Sigmoid colon (tissue), 7 donors: ENCODE data around the gene AHI1. TPM values are rescaled to one million over a fixed set of nuclear protein-coding genes. Genes with fewer than 3 reads are reported as not detected.
"Not testable (repeated sequence)": the region's sequence is repeated elsewhere in the genome, so short reads cannot be mapped to it uniquely, and the experiment has no call there.

Experiments
- DNase-seq: peaks from one replicate; pipeline ENCODE4 v3.0.0-alpha.2; 2019
- H3K27ac ChIP-seq, 4 donors: fragments of 200-600 bp; sonication (generic); one replicate each; pipeline ENCODE4 v1.5.1; 2016 to 2019; ENCODE audit warnings: mild to moderate bottlenecking in 1 of 4
- H3K27me3 ChIP-seq, 3 donors: fragments of 200-600 bp; sonication (generic); one replicate each; pipeline ENCODE4 v1.5.1; 2019; ENCODE audit warnings: mild to moderate bottlenecking in 1 of 3
- H3K36me3 ChIP-seq, 4 donors: fragments of 200-600 bp; sonication (generic); one replicate each; pipeline ENCODE4 v1.5.1; 2016 to 2019
- H3K4me1 ChIP-seq, 4 donors: fragments of 200-600 bp; sonication (generic); one replicate each; pipeline ENCODE4 v1.5.1; 2017 to 2019
- H3K4me3 ChIP-seq, 4 donors: fragments of 200-600 bp; sonication (generic); one replicate each; pipeline ENCODE4 v1.5.1; 2017 to 2019; ENCODE audit warnings: mild to moderate bottlenecking in 2 of 4, moderate library complexity in 1 of 4
- H3K9me3 ChIP-seq, 4 donors: fragments of 200-600 bp in 3 of 4; sonication (generic) in 3 of 4; one replicate each; pipeline versions ENCODE4 v1.5.1 to v1.6.1; 2013 to 2019
- EP300 ChIP-seq, 4 donors: sonication (generic); formaldehyde crosslinking; IDR thresholded peaks; one replicate each; pipeline ENCODE4 v1.6.1; 2017; ENCODE audit warnings: antibody characterized with exemption in 4 of 4
- POLR2A ChIP-seq, 2 donors: fragments of 450-650 bp; IDR thresholded peaks; one replicate each; pipeline ENCODE4 v1.6.1; 2016; ENCODE audit warnings: antibody characterized with exemption in 2 of 2, mild to moderate bottlenecking in 2 of 2, moderate library complexity in 2 of 2
- POLR2AphosphoS5 ChIP-seq, 4 donors: sonication (generic); formaldehyde crosslinking; IDR thresholded peaks; one replicate each; pipeline ENCODE4 v1.6.1; 2017; ENCODE audit warnings: antibody characterized with exemption in 4 of 4
- WGBS, 2 donors: extraction: QIAGEN DNeasy Blood & Tissue Kit; methylation state at CpG; one replicate each; pipeline ENCODE4 v1.1.7; 2013; 5-methylcytosine and 5-hydroxymethylcytosine counted together
- intact Hi-C: fragments of 100-400 bp; cut with DNase I; formaldehyde crosslinking; loops from one replicate; pipeline ENCODE4 v1.15.1; 2023
- polyA plus RNA-seq, 3 donors: library from polyadenylated mRNA; stranded (reverse); fragments of 200-250 nt; gene quantifications; one replicate each; pipeline ENCODE4 v1.2.3, GENCODE V29; 2013
- total RNA-seq, 4 donors: library from RNA; depleted of rRNA; stranded (reverse); fragments of >200 nt; gene quantifications; one replicate each; pipeline ENCODE4 v1.1.0, GENCODE V29; 2016
- TF ChIP-seq, protein P1 (sequence below), 4 experiments: fragments of 450-650 bp in 3 of 4; fragments of 200-600 bp in 1 of 4; IDR thresholded peaks; one replicate each; pipeline ENCODE4 v1.5.1; 2016 to 2019; ENCODE audit warnings: antibody characterized with exemption in 4 of 4, mild to moderate bottlenecking in 3 of 4, moderate library complexity in 2 of 4
- donor health status: healthy with polysubstance abuse.
- donor health status: Bipolar disorder and iron deficiency.
- donor health status: healthy.

Gene AHI1
- total and polyA plus RNA-seq, 7 donors: 4.2 to 47.1 (median 25.8) TPM

DNA sequence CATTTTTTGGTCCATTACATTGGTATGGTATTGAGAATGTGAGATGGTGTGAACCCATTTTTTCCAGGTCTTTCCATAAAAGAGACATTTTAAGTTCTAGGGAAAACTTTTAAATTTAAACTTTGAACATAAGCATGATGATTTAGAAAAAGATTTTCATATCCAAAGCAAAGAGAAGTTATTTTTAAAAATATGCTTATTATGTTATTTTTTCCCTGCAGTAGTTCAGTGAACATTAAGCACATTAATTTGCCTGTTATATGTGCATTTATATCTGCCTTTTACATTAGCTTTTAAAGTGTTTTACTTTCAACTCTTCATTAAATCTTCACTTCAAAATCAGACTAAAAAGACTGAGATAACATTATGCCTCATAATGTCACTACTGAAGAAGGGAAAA, 116.7 kb downstream of the AHI1 start:
- Histone ChIP-seq H3K27ac (no peak overlapping the region), H3K4me3 (no peak overlapping the region), H3K9me3 (no peaks in the 10 kb centered on the region), H3K36me3 (no peaks in the 10 kb centered on the region), H3K27me3 (no peaks in the 10 kb centered on the region), H3K4me1 (no peaks in the 10 kb centered on the region)
- intact Hi-C loops: no loop called here
- no peak for DNase-seq
- TF ChIP-seq POLR2A (IDR thresholded peaks at IDR 0.05) (no peak), POLR2AphosphoS5 (IDR thresholded peaks at IDR 0.05) (no peak), EP300 (IDR thresholded peaks at IDR 0.05) (no peak)
- TF ChIP-seq, protein P1, sequence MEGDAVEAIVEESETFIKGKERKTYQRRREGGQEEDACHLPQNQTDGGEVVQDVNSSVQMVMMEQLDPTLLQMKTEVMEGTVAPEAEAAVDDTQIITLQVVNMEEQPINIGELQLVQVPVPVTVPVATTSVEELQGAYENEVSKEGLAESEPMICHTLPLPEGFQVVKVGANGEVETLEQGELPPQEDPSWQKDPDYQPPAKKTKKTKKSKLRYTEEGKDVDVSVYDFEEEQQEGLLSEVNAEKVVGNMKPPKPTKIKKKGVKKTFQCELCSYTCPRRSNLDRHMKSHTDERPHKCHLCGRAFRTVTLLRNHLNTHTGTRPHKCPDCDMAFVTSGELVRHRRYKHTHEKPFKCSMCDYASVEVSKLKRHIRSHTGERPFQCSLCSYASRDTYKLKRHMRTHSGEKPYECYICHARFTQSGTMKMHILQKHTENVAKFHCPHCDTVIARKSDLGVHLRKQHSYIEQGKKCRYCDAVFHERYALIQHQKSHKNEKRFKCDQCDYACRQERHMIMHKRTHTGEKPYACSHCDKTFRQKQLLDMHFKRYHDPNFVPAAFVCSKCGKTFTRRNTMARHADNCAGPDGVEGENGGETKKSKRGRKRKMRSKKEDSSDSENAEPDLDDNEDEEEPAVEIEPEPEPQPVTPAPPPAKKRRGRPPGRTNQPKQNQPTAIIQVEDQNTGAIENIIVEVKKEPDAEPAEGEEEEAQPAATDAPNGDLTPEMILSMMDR (IDR thresholded peaks at IDR 0.05): no peak

DNA sequence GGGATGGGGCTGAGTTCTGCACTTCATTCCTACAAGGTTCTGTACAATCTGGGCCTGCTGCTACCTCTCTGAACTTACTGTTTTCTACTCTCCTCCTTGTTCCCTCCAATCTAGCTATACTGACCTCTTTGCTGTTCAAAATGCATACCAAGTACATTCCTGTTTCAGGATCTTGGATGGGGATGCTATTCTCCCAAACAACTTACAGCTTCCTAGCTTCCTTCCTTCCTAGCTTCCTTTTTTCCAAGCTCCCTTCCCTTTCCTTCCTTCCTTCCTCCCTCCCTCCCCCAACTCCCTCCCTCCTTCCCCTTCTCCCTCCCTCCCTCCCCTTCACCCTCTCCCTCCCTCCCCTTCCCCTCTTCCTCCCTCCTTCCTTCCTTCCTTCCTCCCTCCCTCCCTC, 117.9 kb downstream of the AHI1 start:
- intact Hi-C loops: no loop called here
- H3K9me3 ChIP-seq: no peaks in the 10 kb centered on the region
- no peaks in the 10 kb centered on the region for H3K36me3 ChIP-seq
- DNase-seq: no peak
- no peaks in the 10 kb centered on the region for H3K4me1 ChIP-seq
- no peaks in the 10 kb centered on the region for H3K27me3 ChIP-seq
- no peak overlapping the region for H3K27ac ChIP-seq
- no peak overlapping the region for H3K4me3 ChIP-seq
- TF ChIP-seq EP300 (IDR thresholded peaks at IDR 0.05) (no peak), POLR2A (IDR thresholded peaks at IDR 0.05) (no peak)
- TF ChIP-seq, protein P1 (IDR thresholded peaks at IDR 0.05): no peak

DNA sequence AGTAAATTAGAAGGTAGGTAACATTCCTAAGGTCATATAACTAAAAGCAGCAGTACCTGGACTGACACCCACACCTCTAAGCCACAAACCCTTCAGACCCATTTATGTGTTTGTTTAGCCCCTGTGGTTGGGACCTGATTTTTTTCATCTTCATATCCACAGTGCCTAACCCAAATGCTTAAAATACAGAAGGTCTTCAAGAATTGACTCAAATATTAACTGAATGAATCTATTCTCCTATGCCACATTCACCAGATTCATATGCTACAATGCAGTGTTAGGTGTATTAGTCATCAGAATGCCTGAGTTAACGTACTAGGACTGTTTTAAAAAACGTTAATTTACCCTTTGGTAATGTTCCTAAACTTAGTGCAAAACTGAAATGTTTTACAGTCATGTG, 124.8 kb downstream of the AHI1 start:
- intact Hi-C loops: no loop called here
- 87 to 90% methylated on average over 2 of the region's 2 CpGs for WGBS, 2 donors
- Histone ChIP-seq H3K27ac (no peak overlapping the region), H3K9me3 (no peaks in the 10 kb centered on the region), H3K36me3 (no peaks in the 10 kb centered on the region), H3K27me3 (no peaks in the 10 kb centered on the region), H3K4me3 (no peak overlapping the region), H3K4me1 (no peaks in the 10 kb centered on the region)
- TF ChIP-seq EP300 (IDR thresholded peaks at IDR 0.05) (no peak), POLR2A (IDR thresholded peaks at IDR 0.05) (no peak), POLR2AphosphoS5 (IDR thresholded peaks at IDR 0.05) (no peak)
- no peak for DNase-seq

DNA sequence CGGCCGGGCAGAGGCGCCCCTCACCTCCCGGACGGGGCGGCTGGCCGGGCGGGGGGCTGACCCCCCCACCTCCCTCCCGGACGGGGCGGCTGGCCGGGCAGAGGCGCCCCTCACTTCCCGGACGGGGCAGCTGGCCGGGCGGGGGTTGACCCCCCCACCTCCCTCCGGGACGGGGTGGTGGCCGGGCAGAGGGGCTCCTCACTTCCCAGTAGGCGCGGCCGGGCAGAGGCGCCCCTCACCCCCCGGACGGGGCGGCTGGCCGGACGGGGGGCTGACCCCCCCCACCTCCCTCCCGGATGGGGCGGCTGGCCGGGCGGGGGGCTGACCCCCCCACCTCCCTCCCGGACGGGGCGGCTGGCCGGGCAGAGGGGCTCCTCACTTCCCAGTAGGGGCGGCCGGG, 133.9 kb downstream of the AHI1 start:
- 95 to 96% methylated on average over 27 to 30 of the region's 39 CpGs for WGBS, 2 donors
- intact Hi-C loops, H3K27ac ChIP-seq: not testable (repeated sequence)

DNA sequence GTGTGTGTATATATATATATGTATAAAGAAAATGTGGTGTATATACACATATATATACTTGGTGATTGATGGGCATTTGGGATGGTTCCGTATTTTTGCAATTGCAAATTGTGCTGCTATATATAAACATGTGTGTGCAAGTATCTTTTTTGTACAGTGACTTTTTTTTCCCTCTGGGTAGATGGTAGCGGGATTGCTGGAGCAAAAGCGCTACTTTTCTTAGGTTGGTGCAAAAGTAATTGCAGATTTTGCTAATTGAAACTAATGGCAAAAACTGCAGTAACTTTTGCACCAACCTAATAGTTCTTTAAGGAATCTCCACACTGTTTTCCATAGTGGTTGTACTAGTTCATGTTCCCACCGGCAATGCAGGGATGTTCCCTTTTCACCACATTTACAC, 135.4 kb downstream of the AHI1 start:
- H3K9me3 ChIP-seq: peaks cover 0 to 3% (median 0%) of the 10 kb centered on the region in 4 donors
- no peak overlapping the region for H3K27ac ChIP-seq
- H3K4me1 ChIP-seq: no peaks in the 10 kb centered on the region
- no peak for DNase-seq
- intact Hi-C loops: no loop called here
- 98 to 100% methylated on average over 4 of the region's 4 CpGs for WGBS, 2 donors
- TF ChIP-seq POLR2A (IDR thresholded peaks at IDR 0.05) (no peak), POLR2AphosphoS5 (IDR thresholded peaks at IDR 0.05) (no peak), EP300 (IDR thresholded peaks at IDR 0.05) (no peak)
- TF ChIP-seq, protein P1 (IDR thresholded peaks at IDR 0.05): no peak
- no peaks in the 10 kb centered on the region for H3K27me3 ChIP-seq
- no peak overlapping the region for H3K4me3 ChIP-seq
- peaks cover 0 to 6% (median 0%) of the 10 kb centered on the region in 4 donors for H3K36me3 ChIP-seq

More for the DNA sequence above, 133.9 kb downstream of the AHI1 start:
- DNase-seq, H3K4me1 ChIP-seq, H3K9me3 ChIP-seq, H3K36me3 ChIP-seq, H3K27me3 ChIP-seq, H3K4me3 ChIP-seq: not testable (repeated sequence)

DNA sequence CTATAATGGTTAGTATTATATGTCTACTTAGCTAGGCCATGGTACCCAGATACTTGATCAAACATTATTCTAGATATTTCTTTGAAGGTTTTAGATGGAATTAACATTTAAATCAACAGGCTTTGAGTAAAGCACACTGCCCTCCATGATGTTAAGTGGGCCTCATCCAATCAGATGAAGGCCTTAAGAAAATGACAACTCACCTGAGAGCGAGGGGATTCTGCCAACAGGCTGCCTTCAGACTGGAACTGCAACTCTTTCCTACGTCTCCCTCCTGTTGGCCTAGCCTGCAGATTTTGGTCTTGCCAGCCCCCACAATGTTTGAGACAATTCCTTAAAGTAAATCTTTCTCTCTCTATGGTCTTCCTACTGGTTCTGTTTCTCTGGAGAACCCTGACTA, 137.3 kb downstream of the AHI1 start:
- DNase-seq: no peak
- no peaks in the 10 kb centered on the region for H3K4me1 ChIP-seq
- no peak for TF ChIP-seq EP300 (IDR thresholded peaks at IDR 0.05)
- no peak for TF ChIP-seq POLR2AphosphoS5 (IDR thresholded peaks at IDR 0.05)
- TF ChIP-seq, protein P1 (IDR thresholded peaks at IDR 0.05): no peak
- no peak for TF ChIP-seq POLR2A (IDR thresholded peaks at IDR 0.05)
- H3K36me3 ChIP-seq: peaks cover 0 to 11% (median 0%) of the 10 kb centered on the region in 4 donors
- H3K27ac ChIP-seq: no peak overlapping the region
- 97 to 98% methylated on average over 2 of the region's 2 CpGs for WGBS, 2 donors
- H3K9me3 ChIP-seq: peaks cover 0 to 3% (median 0%) of the 10 kb centered on the region in 4 donors
- intact Hi-C loops: no loop called here
- no peaks in the 10 kb centered on the region for H3K27me3 ChIP-seq
- H3K4me3 ChIP-seq: no peak overlapping the region
